GM12892 (cell line): Measurements from ENCODE around the gene SLC49A4.

Source experiments
- POLR2A ChIP-seq: IDR thresholded peaks from 2 replicates; pipeline ENCODE4 v1.6.1; 2011; ENCODE audit warnings: low read depth, low read length, control low read depth
- POLR2AphosphoS5 ChIP-seq: IDR thresholded peaks from 2 replicates; pipeline ENCODE4 v1.6.1; 2011; ENCODE audit warnings: low read depth, low read length, control low read depth

DNA sequence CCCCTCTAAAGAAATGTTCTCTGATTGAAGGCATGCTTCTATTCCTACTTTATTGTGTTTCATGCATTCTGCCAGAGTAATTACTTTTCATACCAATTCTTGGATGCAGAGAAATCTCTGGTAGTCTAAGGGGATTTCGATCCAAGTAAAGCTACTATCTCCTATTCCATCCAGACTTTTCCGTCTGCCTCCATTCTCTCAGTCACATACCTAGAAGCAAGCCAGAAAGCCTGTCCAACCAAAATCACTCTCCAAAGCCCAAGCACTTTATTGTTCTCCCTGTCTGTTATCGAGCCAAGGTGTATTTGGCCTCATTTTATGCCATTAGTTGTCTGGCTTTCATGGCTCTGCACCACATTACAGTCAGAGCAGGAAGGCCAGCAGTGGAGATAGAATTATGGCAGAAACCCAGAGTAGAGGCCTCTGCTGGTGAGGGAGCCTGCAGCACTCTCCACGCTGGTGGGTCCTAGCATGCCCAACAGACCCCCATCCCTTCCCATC is 95.9 kb downstream of the SLC49A4 start:
- TF ChIP-seq POLR2A (no peak), POLR2AphosphoS5 (no peak)
